Measurements from ENCODE around the gene HAP1. TPM values are rescaled to one million over a fixed set of nuclear protein-coding genes. Genes with fewer than 3 reads are reported as not detected.

Gene HAP1
- polyA plus RNA-seq, 1 of the 3 experiments (the other 2 are of a cell fraction) = 0.18 TPM

- ChIA-PET CTCF (interaction anchor here (1.3 to 18.0 kb wide), 5 partner anchors 8 to 132 kb away, joined by 3 to 235 read pairs (median 9); partner anchors contain the start of gene EIF1), POLR2A (no interaction called here)
Observed at GRCh38 chr17:41681776-41682175, 52.7 kb downstream of the HAP1 start.

GRCh38 chr17:41680426-41681040 is 53.9 kb downstream of the HAP1 start:
- H2AFZ ChIP-seq (ENCODE audit: low read depth) = no peak overlapping the region
- no peaks in the 10 kb centered on the region for H4K20me1 ChIP-seq (ENCODE audit: insufficient read depth)
- H3K27me3 ChIP-seq (ENCODE audit: insufficient read depth) = no peaks in the 10 kb centered on the region; the same call in 1 of the 2 replicates
- H3K27ac ChIP-seq (ENCODE audit: low read depth in 2 of 2, low read length in 1 of 2) = no peak overlapping the region
- H3F3A ChIP-seq (replicated peaks; ENCODE audit: insufficient read depth) = no peaks in the 10 kb centered on the region
- no peaks in the 10 kb centered on the region for H3K9me3 ChIP-seq
- H3K9me2 ChIP-seq = no peaks in the 10 kb centered on the region
- DNase-seq = no peak
- ChIA-PET POLR2A (interaction anchor here (0.6 to 1.6 kb wide), 2 partner anchors 8 to 10 kb away, joined by 4 to 8 read pairs; partner anchors contain the start of gene EIF1), CTCF (interaction anchor here (0.9 to 18.0 kb wide), 7 partner anchors 9 to 877 kb away, joined by 3 to 235 read pairs (median 3); partner anchors contain the start of gene EIF1)
- H3K4me2 ChIP-seq = no peak overlapping the region
- H3K4me3 ChIP-seq (ENCODE audit: low read depth in 2 of 2, low read length in 1 of 2) = no peak overlapping the region
- no peak overlapping the region for H3K9ac ChIP-seq
- H3K79me2 ChIP-seq (ENCODE audit: insufficient read depth) = no peaks in the 10 kb centered on the region
- WGBS (ENCODE audit: low lambda C conversion rate) = 83% methylated on average over 10 of the region's 10 CpGs
- H3K36me3 ChIP-seq (replicated peaks in 1 of 2; ENCODE audit: control insufficient read depth in 1 of 2, insufficient read depth in 2 of 2, low read length in 1 of 2) = no peaks in the 10 kb centered on the region
- peaks cover 0 to 14% of the 10 kb centered on the region in 2 experiments; a peak in 1 of 4 replicates for H3K4me1 ChIP-seq (ENCODE audit: control insufficient read depth in 1 of 2, insufficient read depth in 2 of 2, low read depth in 1 of 2, low read length in 1 of 2)
- TF ChIP-seq MEF2A (IDR thresholded peaks at IDR 0.05; ENCODE audit: borderline replicate concordance, low read depth) (no peak), JUND (IDR thresholded peaks at IDR 0.05) (no peak), NFIC (IDR thresholded peaks at IDR 0.05; ENCODE audit: borderline replicate concordance) (no peak), GABPA (IDR thresholded peaks at IDR 0.05; ENCODE audit: low read depth) (no peak), RXRA (IDR thresholded peaks at IDR 0.05; ENCODE audit: borderline replicate concordance, low read depth) (no peak), FOXM1 (IDR thresholded peaks at IDR 0.05; ENCODE audit: low read depth) (no peak), CHD2 (IDR thresholded peaks at IDR 0.05; ENCODE audit: low read length, partially characterized antibody) (no peak), CTCF (IDR thresholded peaks at IDR 0.05) (no peak)
- TF ChIP-seq, protein P1, sequence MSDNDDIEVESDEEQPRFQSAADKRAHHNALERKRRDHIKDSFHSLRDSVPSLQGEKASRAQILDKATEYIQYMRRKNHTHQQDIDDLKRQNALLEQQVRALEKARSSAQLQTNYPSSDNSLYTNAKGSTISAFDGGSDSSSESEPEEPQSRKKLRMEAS (IDR thresholded peaks at IDR 0.05; ENCODE audit: low read depth) = no peak
- TF ChIP-seq, protein P2, sequence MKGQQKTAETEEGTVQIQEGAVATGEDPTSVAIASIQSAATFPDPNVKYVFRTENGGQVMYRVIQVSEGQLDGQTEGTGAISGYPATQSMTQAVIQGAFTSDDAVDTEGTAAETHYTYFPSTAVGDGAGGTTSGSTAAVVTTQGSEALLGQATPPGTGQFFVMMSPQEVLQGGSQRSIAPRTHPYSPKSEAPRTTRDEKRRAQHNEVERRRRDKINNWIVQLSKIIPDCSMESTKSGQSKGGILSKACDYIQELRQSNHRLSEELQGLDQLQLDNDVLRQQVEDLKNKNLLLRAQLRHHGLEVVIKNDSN (IDR thresholded peaks at IDR 0.05; ENCODE audit: borderline replicate concordance, low read depth) = no peak

More at GRCh38 chr17:41681776-41682175, 52.7 kb downstream of the HAP1 start:
- H4K20me1 ChIP-seq (ENCODE audit: insufficient read depth) = no peaks in the 10 kb centered on the region
- 85% methylated on average over 3 of the region's 3 CpGs for WGBS (ENCODE audit: low lambda C conversion rate)
- H3K36me3 ChIP-seq (replicated peaks in 1 of 2; ENCODE audit: control insufficient read depth in 1 of 2, insufficient read depth in 2 of 2, low read length in 1 of 2) = no peaks in the 10 kb centered on the region
- H3F3A ChIP-seq (replicated peaks; ENCODE audit: insufficient read depth) = no peaks in the 10 kb centered on the region
- H3K9me3 ChIP-seq = no peaks in the 10 kb centered on the region
- no peak overlapping the region for H3K9ac ChIP-seq
- TF ChIP-seq ELF1 (IDR thresholded peaks at IDR 0.05) (no peak), TCF12 (IDR thresholded peaks at IDR 0.05) (no peak), EZH2phosphoT487 (IDR thresholded peaks at IDR 0.05; ENCODE audit: borderline replicate concordance, low read depth) (no peak), REST (IDR thresholded peaks at IDR 0.05; ENCODE audit: low read depth, low read length) (no peak), FOSL2 (IDR thresholded peaks at IDR 0.05; ENCODE audit: borderline replicate concordance, low read depth) (no peak), GATA2 (CRISPR knock-in tag; IDR thresholded peaks at IDR 0.05) (no peak), FOXJ3 (CRISPR knock-in tag; IDR thresholded peaks at IDR 0.05) (no peak), FOXM1 (IDR thresholded peaks at IDR 0.05; ENCODE audit: low read depth) (no peak), EP300 (IDR thresholded peaks at IDR 0.05; ENCODE audit: borderline replicate concordance in 1 of 2, low read depth in 1 of 2, low read length in 1 of 2) (no peak)
- TF ChIP-seq, protein P2 (IDR thresholded peaks at IDR 0.05; ENCODE audit: borderline replicate concordance, low read depth) = no peak
- H3K4me3 ChIP-seq (ENCODE audit: low read depth in 2 of 2, low read length in 1 of 2) = no peak overlapping the region
- no peak overlapping the region for H3K4me2 ChIP-seq
- no peak for DNase-seq
- H3K79me2 ChIP-seq (ENCODE audit: insufficient read depth) = no peaks in the 10 kb centered on the region
- H2AFZ ChIP-seq (ENCODE audit: low read depth) = no peak overlapping the region
- peaks cover 0 to 14% of the 10 kb centered on the region in 2 experiments; a peak in 1 of 4 replicates for H3K4me1 ChIP-seq (ENCODE audit: control insufficient read depth in 1 of 2, insufficient read depth in 2 of 2, low read depth in 1 of 2, low read length in 1 of 2)
- no peaks in the 10 kb centered on the region; the same call in 1 of the 2 replicates for H3K27me3 ChIP-seq (ENCODE audit: insufficient read depth)
- H3K27ac ChIP-seq (ENCODE audit: low read depth in 2 of 2, low read length in 1 of 2) = no peak overlapping the region
- H3K9me2 ChIP-seq = no peaks in the 10 kb centered on the region

All from SK-N-SH (cell line).